CD4-positive, alpha-beta T cell (primary cell): ENCODE results near the gene MYBPH. TPM values are rescaled to one million over a fixed set of nuclear protein-coding genes. Genes with fewer than 3 reads are reported as not detected.

ENCODE experiments used
- ATAC-seq: fragments of 200-7000 bp; cut with Tn5 transposase; one replicate; pipeline ENCODE4 v1.10.0; 2022; ENCODE audit warnings: mild to moderate bottlenecking; ENCODE audit not compliant: poor library complexity
- CTCF ChIA-PET: fragments of 350-600 bp; sonication (Branson Sonifier 250); formaldehyde crosslinking; loops from one replicate; lab custom pipeline; 2021; ENCODE audit warnings: antibody characterized with exemption, inconsistent platforms; lab: Charles Lee
- POLR2A ChIA-PET: fragments of 350-600 bp; sonication (Branson Sonifier 250); formaldehyde crosslinking; loops from one replicate; lab custom pipeline; 2021; ENCODE audit warnings: antibody characterized with exemption, inconsistent platforms; lab: Charles Lee
- DNase-seq, 14 experiments: peaks; one replicate each; pipeline ENCODE4 v3.0.0-alpha.2; 2013 to 2020; ENCODE audit warnings: mixed read lengths in 2 of 14
- H3K27ac ChIP-seq, 2 donors: one replicate each; pipeline versions ENCODE4 v1.5.1 to v1.7.0; 2013; ENCODE audit warnings: low read length in 2 of 2, low read depth in 1 of 2, mild to moderate bottlenecking in 1 of 2
- H3K27me3 ChIP-seq, 2 experiments: 1 replicate in 1 of 2; 2 replicates in 1 of 2; pipeline versions ENCODE4 v1.6.1 to v1.7.0; 2013; ENCODE audit warnings: low read length in 2 of 2, control low read depth in 1 of 2, mild to moderate bottlenecking in 1 of 2, moderate library complexity in 1 of 2; ENCODE audit not compliant: insufficient read depth in 2 of 2, control insufficient read depth in 1 of 2
- H3K36me3 ChIP-seq: one replicate; pipeline ENCODE4 v1.6.1; 2013; ENCODE audit warnings: low read length, control low read depth; ENCODE audit not compliant: insufficient read depth
- H3K4me1 ChIP-seq: one replicate; pipeline ENCODE4 v1.6.1; 2013; ENCODE audit warnings: low read length, control low read depth; ENCODE audit not compliant: insufficient read depth
- H3K4me3 ChIP-seq: one replicate; pipeline ENCODE4 v1.5.1; 2013; ENCODE audit warnings: mild to moderate bottlenecking, low read length, moderate library complexity
- H3K9me3 ChIP-seq, 2 experiments: 1 replicate in 1 of 2; 2 replicates in 1 of 2; pipeline versions ENCODE4 v1.6.1 to v1.7.0; 2013; ENCODE audit warnings: low read length in 2 of 2, mild to moderate bottlenecking in 2 of 2, control low read depth in 1 of 2, moderate library complexity in 1 of 2; ENCODE audit not compliant: control insufficient read depth in 1 of 2, insufficient read depth in 1 of 2
- H3K27ac Mint-ChIP-seq: one replicate; pipeline ENCODE4 v1.8.0; 2020; ENCODE audit warnings: mixed read lengths
- H3K27me3 Mint-ChIP-seq: one replicate; pipeline ENCODE4 v1.8.0; 2021; ENCODE audit warnings: mixed read lengths
- H3K36me3 Mint-ChIP-seq: one replicate; pipeline ENCODE4 v1.8.0; 2021; ENCODE audit warnings: low read depth, mixed read lengths
- H3K4me1 Mint-ChIP-seq: one replicate; pipeline ENCODE4 v1.8.0; 2021; ENCODE audit warnings: low read depth, mixed read lengths
- H3K4me3 Mint-ChIP-seq: one replicate; pipeline ENCODE4 v1.8.0; 2020; ENCODE audit warnings: mild to moderate bottlenecking, mixed read lengths
- H3K9me3 Mint-ChIP-seq: one replicate; pipeline ENCODE4 v1.8.0; 2020; ENCODE audit warnings: mixed read lengths
- intact Hi-C, 2 experiments: fragments of 100-400 bp; cut with DNase I in 1 of 2; cut with micrococcal nuclease in 1 of 2; formaldehyde crosslinking; loops; one replicate each; pipeline versions ENCODE4 v1.15.1 to v1.9.0; 2023 to 2025; cut with DNase I, micrococcal nuclease
- polyA plus RNA-seq, 2 donors: library from polyadenylated mRNA; unstranded; fragments of 120-200 nt; gene quantifications; one replicate each; pipeline ENCODE4 v1.2.1, GENCODE V29; 2013
- total RNA-seq, 174 experiments: library from RNA in 2 of 174; stranded (reverse) in 2 of 174; gene quantifications; one replicate each; pipeline ENCODE4 v1.2.3 and lab custom pipeline; 2021 to 2026
- TF ChIP-seq, protein P1 (sequence below): fragments of 200-600 bp; IDR thresholded peaks from one replicate; pipeline ENCODE4 v1.8.0; 2022; ENCODE audit warnings: antibody characterized with exemption, mild to moderate bottlenecking

MYBPH gene
- not detected for total RNA-seq
- polyA plus RNA-seq (2013, experiment 1 of 2), result 0.10 TPM
- 5.6 TPM for polyA plus RNA-seq (2013, experiment 2 of 2)
- 0 to 0.13 (median 0) reads per million in 172 experiments for total RNA-seq (lab: John Stamatoyannopoulos, UW)

GRCh38 chr1:203175237-203175826 lies at the start of gene MYBPH:
MYBPH (minus strand) TSS chr1:203175826; CDS start chr1:203175755, 71 bp downstream.
- CTCF ChIA-PET, result no interaction called here
- H3K36me3 ChIP-seq, result no peaks in the 10 kb centered on the region
- POLR2A ChIA-PET, result no interaction called here
- H3K9me3 Mint-ChIP-seq, result no peaks in the 10 kb centered on the region
- no peaks in the 10 kb centered on the region for H3K9me3 ChIP-seq
- no peak within 1 kb of the TSS for H3K27ac ChIP-seq
- H3K4me3 Mint-ChIP-seq, result no peak within 1 kb of the TSS
- peaks cover 4% of the 10 kb centered on the region for H3K27me3 Mint-ChIP-seq
- TF ChIP-seq, protein P1, sequence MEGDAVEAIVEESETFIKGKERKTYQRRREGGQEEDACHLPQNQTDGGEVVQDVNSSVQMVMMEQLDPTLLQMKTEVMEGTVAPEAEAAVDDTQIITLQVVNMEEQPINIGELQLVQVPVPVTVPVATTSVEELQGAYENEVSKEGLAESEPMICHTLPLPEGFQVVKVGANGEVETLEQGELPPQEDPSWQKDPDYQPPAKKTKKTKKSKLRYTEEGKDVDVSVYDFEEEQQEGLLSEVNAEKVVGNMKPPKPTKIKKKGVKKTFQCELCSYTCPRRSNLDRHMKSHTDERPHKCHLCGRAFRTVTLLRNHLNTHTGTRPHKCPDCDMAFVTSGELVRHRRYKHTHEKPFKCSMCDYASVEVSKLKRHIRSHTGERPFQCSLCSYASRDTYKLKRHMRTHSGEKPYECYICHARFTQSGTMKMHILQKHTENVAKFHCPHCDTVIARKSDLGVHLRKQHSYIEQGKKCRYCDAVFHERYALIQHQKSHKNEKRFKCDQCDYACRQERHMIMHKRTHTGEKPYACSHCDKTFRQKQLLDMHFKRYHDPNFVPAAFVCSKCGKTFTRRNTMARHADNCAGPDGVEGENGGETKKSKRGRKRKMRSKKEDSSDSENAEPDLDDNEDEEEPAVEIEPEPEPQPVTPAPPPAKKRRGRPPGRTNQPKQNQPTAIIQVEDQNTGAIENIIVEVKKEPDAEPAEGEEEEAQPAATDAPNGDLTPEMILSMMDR, result no peak
- intact Hi-C loops, result no loop called here
- H3K4me1 ChIP-seq, result no peaks in the 10 kb centered on the region
- ATAC-seq (no peak), DNase-seq (no peak)
- H3K4me3 ChIP-seq, result no peak within 1 kb of the TSS
- no peaks in the 10 kb centered on the region for H3K4me1 Mint-ChIP-seq
- no peak within 1 kb of the TSS for H3K27ac Mint-ChIP-seq
- H3K27me3 ChIP-seq, result no peaks in the 10 kb centered on the region
- no peaks in the 10 kb centered on the region for H3K36me3 Mint-ChIP-seq

- intact Hi-C loops, result no loop called here
- ATAC-seq (no peak), DNase-seq (no peak)
- H3K36me3 ChIP-seq, result no peaks in the 10 kb centered on the region
- no peak overlapping the region for H3K27ac ChIP-seq
- ChIA-PET POLR2A (no interaction called here), CTCF (interaction anchor here (1.7 kb wide), 1 partner anchor 9 kb away, joined by 3 read pairs; no protein-coding TSS in a partner anchor)
- Mint-ChIP-seq H3K4me3 (no peak overlapping the region), H3K36me3 (no peaks in the 10 kb centered on the region), H3K27ac (no peak overlapping the region), H3K4me1 (no peaks in the 10 kb centered on the region), H3K27me3 (peaks cover 18% of the 10 kb centered on the region), H3K9me3 (no peaks in the 10 kb centered on the region)
- TF ChIP-seq, protein P1, result no peak
- peaks cover 6 to 10% of the 10 kb centered on the region in 2 experiments for H3K27me3 ChIP-seq
- H3K9me3 ChIP-seq, result no peaks in the 10 kb centered on the region
- no peaks in the 10 kb centered on the region for H3K4me1 ChIP-seq
- no peak overlapping the region for H3K4me3 ChIP-seq
These were observed 49.4 kb upstream of the MYBPH start for GRCh38 chr1:203225071-203225470.

- Mint-ChIP-seq H3K27me3 (peaks cover 14% of the 10 kb centered on the region), H3K4me3 (no peak overlapping the region), H3K27ac (no peak overlapping the region), H3K36me3 (no peaks in the 10 kb centered on the region), H3K4me1 (no peaks in the 10 kb centered on the region), H3K9me3 (no peaks in the 10 kb centered on the region)
- no peaks in the 10 kb centered on the region for H3K9me3 ChIP-seq
- DNase-seq, result no peak
- ChIA-PET POLR2A (no interaction called here), CTCF (no interaction called here)
- H3K27ac ChIP-seq, result no peak overlapping the region
- H3K36me3 ChIP-seq, result no peaks in the 10 kb centered on the region
- ATAC-seq, result no peak
- peaks cover 0 to 8% of the 10 kb centered on the region in 2 experiments for H3K27me3 ChIP-seq
- intact Hi-C loops, result no loop called here
- TF ChIP-seq, protein P1, result no peak
- H3K4me3 ChIP-seq, result no peak overlapping the region
- H3K4me1 ChIP-seq, result no peaks in the 10 kb centered on the region
These were observed 47.6 kb upstream of the MYBPH start for GRCh38 chr1:203223012-203223775.
